GM21447 (cell line): ENCODE results near the gene MADCAM1.
A peak's percentile ranks its signal among the peaks of the same experiment; 100 is the strongest.

Experiments
- ATAC-seq: cut with Tn5 transposase; IDR thresholded peaks from one replicate; pipeline ENCODE4 v1.9.1; 2021; ENCODE audit not compliant: unreplicated experiment

The MADCAM1 gene

DNA sequence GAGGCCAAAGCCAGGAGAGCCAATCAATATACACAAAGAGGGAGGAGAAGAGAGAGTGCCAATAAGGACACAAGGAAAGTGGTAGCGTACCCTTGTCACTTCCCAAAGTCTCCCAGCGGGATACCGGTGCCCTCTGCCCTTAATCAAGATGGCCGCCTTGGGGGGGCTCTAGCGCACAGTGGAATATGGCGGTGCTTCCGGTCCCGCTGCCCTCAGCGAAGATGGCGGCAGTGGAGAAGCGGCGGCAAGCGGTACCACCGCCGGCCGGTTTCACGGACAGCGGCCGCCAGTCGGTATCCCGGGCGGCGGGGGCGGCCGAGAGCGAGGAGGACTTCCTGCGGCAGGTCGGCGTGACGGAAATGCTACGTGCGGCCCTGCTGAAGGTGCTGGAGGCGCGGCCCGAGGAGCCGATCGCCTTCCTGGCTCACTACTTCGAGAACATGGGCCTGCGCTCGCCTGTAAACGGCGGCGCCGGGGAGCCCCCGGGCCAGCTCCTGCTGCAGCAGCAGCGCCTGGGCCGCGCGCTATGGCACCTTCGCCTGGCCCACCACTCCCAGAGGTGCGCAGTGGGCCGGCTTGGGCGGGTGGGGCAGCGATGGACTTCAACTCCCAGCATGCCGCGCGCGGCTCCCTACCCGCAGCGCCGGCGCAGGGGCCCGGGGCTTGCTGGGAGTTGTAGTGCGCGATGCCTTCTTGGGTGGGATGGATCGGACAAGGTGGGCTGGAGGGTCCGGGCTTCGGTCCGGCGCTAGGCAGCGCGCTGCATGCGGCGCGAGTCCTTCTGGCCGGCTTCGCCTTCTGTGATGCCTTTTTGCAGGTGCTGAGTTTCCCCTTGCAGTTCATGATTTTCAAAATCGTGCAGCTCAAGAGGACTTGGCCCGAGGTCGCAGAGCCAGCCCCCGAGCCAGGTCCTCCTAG is 11.3 kb downstream of the MADCAM1 start, which contains the start of gene TPGS1:
Gene TPGS1, plus strand, starts transcription at position 212 of the 918 bp plus-strand sequence. Its CDS starts 10 bp downstream, at position 222.
- ATAC-seq: peak; percentile 58

DNA sequence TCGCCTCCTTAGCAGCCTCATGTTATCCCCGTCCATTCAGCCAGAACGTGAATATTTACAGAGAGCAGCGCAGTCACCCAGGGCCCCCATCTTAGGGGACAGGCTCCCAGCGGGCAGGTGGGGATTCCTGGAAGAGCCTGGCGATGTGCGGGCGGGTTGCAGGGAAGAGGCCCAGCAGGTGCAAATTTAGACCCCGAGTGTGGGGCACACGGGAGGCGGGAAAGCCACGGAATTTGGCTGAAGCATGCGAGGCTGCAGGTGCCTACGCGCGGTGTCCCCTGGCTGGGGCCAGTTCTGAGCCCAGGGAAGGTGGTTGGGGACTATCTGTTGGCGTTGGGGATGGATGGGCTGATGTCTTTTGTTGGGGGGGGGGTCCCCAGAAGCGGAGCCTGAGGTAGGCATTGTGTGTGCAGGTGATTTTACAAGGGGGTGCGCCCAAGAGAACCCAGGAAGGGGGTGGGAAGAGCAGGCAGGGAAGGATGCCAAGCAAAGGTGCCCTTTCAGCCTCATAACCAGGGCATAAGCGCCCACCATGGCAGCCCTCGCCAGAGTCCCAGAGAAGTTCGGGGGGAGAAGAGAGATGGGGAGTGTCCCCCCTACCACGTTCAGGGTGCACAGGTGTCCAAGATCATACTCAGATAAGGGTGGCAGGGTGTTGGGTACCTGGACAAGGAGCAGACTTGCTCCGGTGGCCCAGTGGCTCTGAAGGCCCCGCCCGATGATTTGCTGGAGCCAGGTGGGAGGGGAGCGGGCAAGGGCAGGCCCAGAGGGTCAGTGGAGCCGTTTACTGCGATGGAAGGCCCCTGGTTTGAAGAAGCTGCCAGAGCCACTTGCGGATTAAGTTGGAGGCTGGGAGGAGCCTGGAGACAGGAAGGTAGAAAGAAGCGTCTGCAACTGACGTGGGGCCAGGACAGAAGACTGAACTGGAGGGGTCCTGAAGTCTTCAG is 12.2 kb downstream of the MADCAM1 start:
- no peak for ATAC-seq

DNA sequence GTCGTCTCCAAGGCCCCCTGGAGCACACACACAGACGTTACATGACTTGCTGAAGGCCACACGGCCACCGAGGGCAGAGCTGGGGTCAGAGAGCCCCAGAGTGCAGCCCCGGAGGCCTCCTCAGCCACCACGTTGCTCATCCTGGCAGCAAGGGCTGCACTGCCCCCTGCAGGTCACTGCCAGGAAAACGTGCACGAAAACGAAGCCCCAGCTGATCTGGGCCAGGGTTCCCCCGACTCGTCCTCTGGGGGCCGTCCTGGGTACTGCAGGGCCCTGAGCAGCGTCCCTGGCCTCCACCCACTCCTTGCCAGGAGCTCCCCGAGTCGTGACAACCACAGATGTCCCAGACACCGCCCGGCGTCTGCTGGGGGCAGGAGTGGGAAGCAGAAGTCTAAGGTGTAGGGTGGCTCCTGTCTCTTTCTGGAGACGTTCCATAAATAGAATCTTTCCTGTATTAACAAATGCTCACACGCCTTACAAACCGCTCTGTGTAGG is 14.4 kb downstream of the MADCAM1 start:
- ATAC-seq: no peak

DNA sequence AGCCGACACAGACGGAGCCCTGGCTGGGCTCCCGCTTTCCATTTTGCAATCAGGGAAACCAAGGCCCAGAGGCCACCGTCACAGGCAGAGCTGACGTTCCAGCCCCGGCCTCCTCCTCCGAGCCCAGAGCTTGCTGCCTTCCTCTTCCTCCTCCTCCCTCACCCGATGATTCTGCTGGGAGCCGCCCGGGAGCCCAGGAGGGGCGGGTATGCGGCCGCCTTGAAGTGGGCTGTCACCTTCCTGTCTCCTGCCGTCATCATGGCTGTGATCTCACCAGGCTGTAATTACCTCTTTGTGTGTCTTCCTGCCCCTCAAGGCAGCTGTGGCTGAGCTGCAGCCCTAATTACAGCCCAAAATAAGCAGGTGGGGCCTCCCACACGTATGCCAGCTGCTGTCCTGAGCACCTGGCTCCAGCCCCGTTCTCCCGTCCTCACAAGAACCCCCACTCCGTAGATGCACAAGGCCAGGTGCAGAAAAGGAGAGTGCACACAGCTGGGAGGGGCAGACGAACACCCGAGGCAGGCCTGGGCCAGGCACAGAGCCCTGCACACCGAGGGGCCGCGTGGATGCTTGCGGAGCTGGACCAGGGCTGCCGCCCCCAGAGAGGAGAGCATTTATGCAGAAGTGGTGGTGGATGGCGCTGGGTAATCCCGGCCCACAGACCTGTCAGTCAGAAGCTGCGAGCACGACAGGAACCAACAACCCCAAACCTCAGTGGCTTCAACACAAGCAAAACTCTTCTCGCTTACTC is 15.0 kb downstream of the MADCAM1 start:
- no peak for ATAC-seq

DNA sequence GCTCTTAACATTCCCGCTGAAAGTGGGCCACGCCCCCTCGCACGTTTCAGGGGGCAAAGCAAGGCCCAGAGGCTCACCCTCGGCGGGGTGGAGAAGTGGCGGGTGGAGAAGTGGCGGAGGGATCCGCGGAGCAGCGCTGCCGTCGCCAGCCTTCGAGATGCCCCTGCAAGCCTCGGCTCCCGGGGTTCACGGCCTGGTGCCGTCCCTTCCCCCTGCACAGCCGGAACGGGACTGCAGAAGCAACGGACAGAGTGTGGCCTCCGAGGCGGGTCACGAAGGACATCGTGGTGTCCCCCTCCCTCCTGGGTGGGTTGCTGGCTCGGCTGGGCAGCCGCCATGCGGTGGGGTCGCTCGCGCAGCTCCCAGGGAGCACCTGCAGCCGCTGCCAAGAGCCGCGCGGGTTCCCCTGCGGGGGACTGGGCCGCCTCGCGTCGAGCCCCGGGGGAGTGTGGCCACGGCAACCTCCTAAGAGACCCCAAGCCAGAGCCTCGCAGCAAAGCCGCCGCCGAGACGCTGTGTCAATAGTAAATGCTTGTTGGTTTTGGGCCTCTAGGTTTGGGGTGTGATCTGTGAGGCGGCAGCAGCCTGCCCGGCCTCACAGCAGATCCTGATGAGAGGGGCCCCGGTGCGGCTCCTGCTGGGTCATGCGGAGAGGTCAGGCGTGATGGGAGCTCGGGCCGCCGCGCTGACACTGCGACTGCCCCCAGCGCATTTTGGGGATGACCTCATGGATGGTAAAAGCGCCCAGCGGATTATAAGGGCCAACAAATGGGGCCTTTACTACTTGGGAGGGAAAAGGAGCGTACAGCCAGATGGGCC is 16.5 kb downstream of the MADCAM1 start:
- ATAC-seq: no peak

DNA sequence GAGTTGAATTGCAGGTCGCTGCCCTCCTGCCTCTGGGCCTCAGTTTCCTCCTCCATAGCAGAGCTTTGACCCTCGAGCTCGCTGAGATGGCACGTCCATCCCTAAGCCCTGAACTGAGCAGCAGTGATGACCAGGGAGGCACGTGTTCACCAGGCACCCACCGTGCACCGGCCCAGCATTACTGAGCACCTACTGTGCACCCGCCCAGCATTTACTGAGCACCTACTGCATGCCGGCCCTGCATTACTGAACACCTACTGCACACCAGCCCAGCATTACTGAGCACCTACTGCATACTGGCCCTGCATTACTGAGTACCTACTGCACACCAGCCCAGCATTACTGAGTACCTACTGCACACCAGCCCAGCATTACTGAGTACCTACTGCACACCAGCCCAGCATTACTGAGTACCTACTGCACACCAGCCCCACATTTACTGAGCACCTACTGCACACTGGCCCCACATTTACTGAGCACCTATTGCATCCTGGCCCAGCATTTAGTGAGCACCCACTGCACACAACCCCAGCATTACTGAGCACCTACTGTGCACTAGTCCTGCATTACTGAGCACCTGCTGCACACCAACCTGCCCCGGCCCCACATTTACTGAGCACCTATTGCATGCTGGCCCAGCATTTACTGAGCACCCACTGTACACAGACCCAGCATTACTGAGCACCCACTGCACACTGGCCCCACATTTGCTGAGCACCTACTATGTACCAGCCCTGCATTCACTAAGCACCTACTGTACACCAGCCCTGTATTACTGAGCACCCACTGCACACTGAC is 17.3 kb downstream of the MADCAM1 start:
- ATAC-seq: no peak

DNA sequence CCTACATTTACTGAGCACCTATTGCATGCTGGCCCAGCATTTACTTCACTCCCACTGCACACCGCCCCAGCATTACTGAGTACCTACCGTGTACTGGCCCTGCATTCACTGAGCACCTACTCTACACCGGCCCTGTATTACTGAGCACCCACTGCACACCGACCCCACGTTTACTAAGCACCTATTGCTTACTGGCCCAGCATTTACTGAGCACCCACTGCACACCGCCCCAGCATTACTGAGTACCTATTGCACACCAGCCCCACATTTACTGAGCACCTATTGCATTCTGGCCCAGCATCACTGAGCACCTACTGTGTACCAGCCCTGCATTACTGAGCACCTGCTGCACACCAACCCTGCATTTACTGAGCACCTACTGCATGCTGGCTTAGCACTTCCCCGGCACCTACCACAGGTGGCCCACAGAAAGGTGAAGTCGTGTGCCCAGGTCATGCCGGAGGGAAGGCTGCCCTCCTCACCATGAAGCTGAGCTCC is 17.9 kb downstream of the MADCAM1 start:
- ATAC-seq: no peak

DNA sequence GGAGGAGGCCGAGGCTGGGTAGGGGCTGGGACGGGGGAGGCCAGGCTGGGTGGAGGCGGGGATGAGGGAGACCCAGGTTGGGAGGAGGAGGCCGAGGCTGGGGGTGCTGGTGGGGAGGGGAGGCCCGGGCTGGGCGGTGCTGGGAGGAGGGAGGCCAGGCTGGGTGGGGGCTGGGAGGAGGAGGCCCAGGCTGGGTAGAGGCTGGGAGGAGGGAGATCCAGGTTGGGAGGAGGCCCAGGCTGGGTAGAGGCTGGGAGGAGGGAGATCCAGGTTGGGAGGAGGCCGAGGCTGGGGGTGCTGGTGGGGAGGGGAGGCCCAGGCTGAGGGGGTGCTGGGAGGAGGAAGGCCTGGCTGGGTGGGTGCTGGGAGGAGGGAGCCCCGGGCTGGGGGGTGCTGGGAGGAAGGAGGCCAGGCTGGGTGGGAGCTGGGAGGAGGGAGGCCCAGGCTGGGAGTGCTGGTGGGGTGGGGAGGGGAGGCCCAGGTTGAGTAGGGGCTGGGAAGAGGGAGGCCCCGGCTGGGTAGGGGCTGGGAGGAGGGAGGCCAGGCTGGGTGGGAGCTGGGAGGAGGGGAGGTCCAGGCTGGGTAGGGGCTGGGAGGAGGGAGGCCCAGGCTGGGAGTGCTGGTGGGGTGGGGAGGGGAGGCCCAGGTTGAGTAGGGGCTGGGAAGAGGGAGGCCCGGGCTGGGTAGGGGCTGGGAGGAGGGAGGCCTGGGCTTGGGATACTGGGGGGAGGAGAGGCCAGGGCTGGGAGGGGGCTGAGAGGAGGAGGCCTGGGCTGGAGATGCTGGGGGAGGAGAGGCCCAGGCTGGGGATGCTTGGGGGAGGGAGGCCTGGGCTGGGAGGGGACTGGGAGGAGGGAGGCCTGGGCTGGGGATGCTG is 21.7 kb downstream of the MADCAM1 start:
- no peak for ATAC-seq

DNA sequence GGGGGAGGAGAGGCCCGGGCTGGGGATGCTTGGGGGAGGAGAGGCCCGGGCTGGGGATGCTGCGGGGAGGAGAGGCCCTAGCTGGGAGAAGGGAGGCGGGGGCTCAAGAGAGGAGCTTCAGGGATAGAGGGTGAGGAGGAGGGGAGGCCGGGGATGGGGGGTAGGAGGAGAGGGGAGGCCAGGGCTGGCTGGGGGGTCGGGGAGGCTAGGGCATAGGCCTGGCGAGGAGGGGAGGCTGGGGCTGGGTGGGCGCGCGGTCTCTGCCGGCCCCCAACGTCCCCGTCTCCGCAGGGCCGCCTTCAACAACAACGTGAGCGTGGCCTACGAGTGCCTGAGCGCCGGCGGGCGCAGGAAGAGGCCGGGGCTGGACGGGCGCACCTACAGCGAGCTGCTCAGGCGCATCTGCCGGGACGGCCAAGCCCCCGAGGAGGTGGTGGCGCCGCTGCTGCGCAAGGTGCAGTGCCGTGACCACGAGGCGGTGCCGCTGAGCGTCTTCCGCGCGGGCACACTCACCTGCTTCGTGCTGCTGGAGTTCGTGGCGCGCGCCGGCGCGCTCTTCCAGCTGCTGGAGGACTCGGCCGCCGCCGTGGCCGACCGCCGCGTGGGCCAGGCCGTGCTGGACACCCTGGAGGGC is 22.4 kb downstream of the MADCAM1 start:
- no peak for ATAC-seq

DNA sequence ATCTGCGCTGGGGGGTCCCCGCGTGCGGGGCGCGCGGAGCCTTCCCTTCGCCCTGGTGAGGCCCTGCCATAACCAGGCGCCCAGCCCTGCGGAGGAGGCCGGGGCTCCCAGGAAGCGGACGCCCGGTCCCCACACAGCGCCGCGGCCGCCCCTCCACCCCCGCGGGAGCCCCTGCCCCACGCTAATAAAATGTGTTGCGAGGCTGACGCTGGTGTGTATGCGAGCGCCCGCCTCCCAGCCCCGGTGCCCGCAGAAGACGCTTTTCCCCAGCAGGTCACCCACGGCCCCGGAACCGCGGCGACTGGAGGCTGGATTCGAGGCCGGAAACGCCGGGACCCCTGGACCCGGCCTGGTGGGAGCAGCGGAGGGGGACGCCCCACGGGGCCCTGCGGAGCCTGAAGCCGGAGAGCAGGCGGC is 23.2 kb downstream of the MADCAM1 start:
- no peak for ATAC-seq

DNA sequence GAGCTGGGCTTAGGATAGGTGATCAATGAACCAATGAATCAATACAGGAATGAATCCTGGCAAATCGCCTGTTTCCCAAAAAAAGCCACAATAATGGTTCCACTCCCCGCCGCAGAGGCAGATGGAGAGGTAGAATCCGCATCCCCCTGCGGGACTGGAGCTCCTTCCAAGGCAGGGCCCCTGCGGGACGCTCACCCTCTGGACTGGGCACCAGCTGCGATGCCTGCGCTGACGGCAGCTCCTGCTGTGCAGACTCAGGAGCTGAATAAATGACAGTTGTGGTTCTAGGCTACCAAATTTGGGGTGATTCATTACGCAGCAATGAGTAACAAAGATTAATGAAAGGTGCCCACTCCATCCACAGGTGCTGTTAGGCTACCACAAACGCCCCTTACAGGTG is 26.4 kb downstream of the MADCAM1 start:
- ATAC-seq: no peak

DNA sequence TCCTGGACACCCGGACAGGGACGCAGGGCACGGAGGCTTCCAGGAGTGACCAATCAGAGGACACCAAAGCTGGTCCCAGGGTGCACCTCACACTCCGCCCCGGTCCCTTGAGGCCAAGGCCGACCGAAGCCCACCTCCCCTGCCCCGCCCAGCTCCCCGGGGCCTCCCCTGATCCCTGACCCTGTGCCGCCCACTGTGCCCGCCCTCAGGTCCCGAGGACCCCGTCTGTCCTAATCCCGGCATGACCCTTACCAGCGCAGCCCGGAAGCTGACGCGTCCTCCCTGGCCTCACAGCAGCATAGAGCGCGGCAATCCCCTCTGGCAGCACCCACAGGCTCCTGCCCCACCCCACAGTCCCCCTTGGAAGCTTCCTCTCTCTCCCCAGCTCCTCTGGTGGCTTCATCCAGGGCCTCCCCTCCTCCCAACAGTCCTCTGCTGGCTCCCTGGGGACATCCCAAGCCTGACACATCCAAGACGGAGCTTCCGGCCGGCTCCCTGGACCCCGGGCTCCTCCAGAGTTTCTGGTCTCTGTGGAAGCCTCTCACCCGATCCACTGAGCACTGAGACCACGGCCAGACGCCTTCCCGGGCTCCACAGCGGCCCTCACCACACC is 27.9 kb downstream of the MADCAM1 start:
- no peak for ATAC-seq

DNA sequence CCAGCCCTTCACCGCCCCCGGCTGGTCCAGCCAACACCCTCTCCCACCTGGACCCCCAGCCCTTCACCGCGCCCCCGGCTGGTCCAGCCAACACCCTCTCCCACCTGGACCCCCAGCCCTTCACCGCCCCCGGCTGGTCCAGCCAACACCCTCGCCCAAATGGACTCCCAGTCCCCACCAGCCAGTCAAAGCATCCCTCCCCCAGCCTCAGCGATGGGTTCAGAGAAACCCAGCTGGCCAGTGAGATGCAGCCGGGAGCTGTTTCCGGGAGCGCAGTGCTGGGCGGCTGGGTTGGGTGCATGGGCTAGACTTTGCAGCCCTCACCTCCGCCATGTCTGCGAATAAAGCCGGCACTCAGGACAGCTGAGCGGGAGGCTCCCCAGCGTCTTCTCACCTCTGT is 28.7 kb downstream of the MADCAM1 start:
- no peak for ATAC-seq

DNA sequence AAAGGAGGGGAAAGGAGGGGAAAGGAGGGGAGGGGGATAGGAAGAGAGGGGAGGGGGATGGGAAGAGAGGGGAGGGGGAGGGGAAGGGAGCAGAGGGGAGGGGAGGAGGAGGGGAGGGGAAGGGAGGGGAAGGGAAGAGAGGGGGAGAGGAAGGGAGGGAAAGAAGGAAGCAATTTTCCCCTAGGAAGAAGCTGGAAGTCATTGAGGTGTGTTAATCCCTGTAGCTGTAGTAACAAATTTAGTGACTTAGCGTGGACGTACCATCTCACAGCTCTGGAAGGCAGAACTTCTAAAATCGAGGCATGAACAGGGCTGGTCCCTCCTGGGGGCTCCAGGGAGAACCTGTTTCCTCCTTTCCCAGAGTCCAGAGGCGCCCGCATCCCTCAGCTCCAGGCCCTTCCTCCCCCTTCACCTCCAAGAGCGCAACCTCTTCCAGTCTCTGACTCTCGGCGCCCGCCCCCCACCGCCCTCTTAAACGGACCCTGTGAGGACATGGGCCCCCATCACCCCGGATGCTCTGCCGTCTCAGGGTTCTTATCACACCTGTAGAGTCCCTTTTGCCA is 29.7 kb downstream of the MADCAM1 start:
- no peak for ATAC-seq

DNA sequence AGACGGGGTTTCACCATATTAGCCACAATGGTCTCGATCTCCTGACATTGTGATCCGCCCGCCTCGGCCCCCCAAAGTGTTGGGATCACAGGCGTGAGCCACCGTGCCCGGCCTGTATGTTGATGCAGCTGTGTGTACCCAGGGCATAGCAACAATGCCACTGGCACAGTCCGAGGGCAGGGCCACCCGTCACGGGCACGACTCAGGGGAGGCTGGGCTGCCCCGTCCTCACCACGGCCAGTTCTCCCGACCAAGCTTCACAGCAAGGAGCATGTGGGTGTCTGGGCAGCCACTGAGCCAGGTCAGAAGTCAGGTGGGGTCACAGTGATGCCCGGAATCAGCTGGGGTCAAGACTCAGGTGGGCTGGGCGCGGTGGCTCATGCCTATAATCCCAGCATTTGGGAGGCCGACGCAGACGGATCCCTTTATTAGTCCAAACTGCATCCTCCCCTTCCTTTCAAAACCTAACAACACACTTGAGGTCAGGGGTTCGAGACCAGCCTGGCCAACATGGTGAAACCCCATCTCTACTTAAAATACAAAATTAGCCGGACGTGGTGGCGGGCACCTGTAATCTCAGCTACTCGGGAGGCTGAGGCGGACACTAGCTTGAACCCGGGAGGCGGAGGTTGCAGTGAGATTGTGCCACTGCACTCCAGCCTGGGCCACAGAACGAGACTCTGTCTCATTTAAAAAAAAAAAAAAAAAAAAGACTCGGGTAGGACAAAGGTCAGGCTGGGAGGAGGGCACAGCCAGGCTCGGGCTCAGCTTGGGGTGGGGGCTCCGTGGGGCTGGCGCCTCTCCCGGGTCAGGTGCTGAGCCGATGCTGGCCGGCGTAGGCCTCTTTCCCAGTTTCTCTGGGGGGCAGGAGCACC is 34.1 kb downstream of the MADCAM1 start:
- ATAC-seq: no peak
